Mucosa of descending colon (tissue), 3 donors: Measurements from ENCODE around the gene RB1. TPM values are rescaled to one million over a fixed set of nuclear protein-coding genes. Genes with fewer than 3 reads are reported as not detected.

Experiments used
- ATAC-seq: fragments of 200-7000 bp; cut with Tn5 transposase; one replicate; pipeline ENCODE4 v1.9.1; 2020; ENCODE audit warnings: mild to moderate bottlenecking, moderate library complexity
- DNase-seq, 3 donors: peaks; one replicate each; pipeline ENCODE4 v3.0.0-alpha.2; 2020
- H3K36me3 ChIP-seq: fragments of 200-600 bp; one replicate; pipeline ENCODE4 v1.8.0; 2021; ENCODE audit warnings: low read depth, mild to moderate bottlenecking
- H3K4me1 ChIP-seq: fragments of 200-600 bp; one replicate; pipeline ENCODE4 v1.8.0; 2021; ENCODE audit warnings: low read depth, mild to moderate bottlenecking
- H3K4me3 ChIP-seq: fragments of 200-600 bp; one replicate; pipeline ENCODE4 v1.8.0; 2021; ENCODE audit warnings: mild to moderate bottlenecking
- H3K9me3 ChIP-seq: fragments of 200-600 bp; one replicate; pipeline ENCODE4 v1.8.0; 2021; ENCODE audit warnings: mild to moderate bottlenecking
- CTCF ChIP-seq: fragments of 200-600 bp; IDR thresholded peaks from one replicate; pipeline ENCODE4 v1.8.0; 2022; ENCODE audit warnings: antibody characterized with exemption, mild to moderate bottlenecking
- intact Hi-C, 2 donors: fragments of 100-400 bp; cut with DNase I in 1 of 2; cut with micrococcal nuclease in 1 of 2; formaldehyde crosslinking; loops; one replicate each; pipeline versions ENCODE4 v1.11.0 to v1.11.1; 2022; cut with DNase I, micrococcal nuclease
- total RNA-seq, 3 donors: library from RNA; stranded (reverse); fragmentation: NEBNext Ultra II Directional in 2 of 3; extraction: Animal tissue kit (Norgen Biotek cat#: 25700) in 2 of 3; gene quantifications; one replicate each; pipeline versions ENCODE4 v1.2.1 to v1.2.4, GENCODE V29; 2021 to 2023
- donor health status: DM: no; HTN: no; CAD: no; lungs with moderate emphysema.
- donor health status: DM: no; HTN: no; CAD: no.
- donor health status: DM: no; HTN: yes; CAD: no.

Gene RB1
- total RNA-seq, 3 donors from 2014 or later: 23.4 to 30.0 (median 29.3) TPM

GRCh38 chr13:48266701-48267639 is 36.6 kb upstream of the RB1 start:
- Histone ChIP-seq H3K9me3 (no peaks in the 10 kb centered on the region), H3K4me3 (no peak overlapping the region), H3K4me1 (no peaks in the 10 kb centered on the region), H3K36me3 (no peaks in the 10 kb centered on the region)
- intact Hi-C loops: no loop called here
- ATAC-seq: no peak
- TF ChIP-seq CTCF: no peak
- DNase-seq: no peak

- intact Hi-C loops: no loop called here
- H3K4me1 ChIP-seq: no peaks in the 10 kb centered on the region
- no peak for TF ChIP-seq CTCF
- no peak overlapping the region for H3K4me3 ChIP-seq
- ATAC-seq: no peak
- DNase-seq: no peak
- H3K36me3 ChIP-seq: no peaks in the 10 kb centered on the region
- H3K9me3 ChIP-seq: no peaks in the 10 kb centered on the region
These were observed 35.5 kb upstream of the RB1 start for GRCh38 chr13:48268019-48268418.

GRCh38 chr13:48273346-48273745 is 30.2 kb upstream of the RB1 start:
- no peak for ATAC-seq
- no peak for TF ChIP-seq CTCF

GRCh38 chr13:48275507-48275906 is 28.0 kb upstream of the RB1 start:
- intact Hi-C loops: no loop called here
- ATAC-seq (no peak), DNase-seq (no peak)
- H3K4me1 ChIP-seq: no peaks in the 10 kb centered on the region
- H3K36me3 ChIP-seq: no peaks in the 10 kb centered on the region
- no peaks in the 10 kb centered on the region for H3K9me3 ChIP-seq
- no peak overlapping the region for H3K4me3 ChIP-seq
- TF ChIP-seq CTCF: no peak

More at GRCh38 chr13:48273346-48273745, 30.2 kb upstream of the RB1 start:
- Histone ChIP-seq H3K4me3 (no peak overlapping the region), H3K9me3 (no peaks in the 10 kb centered on the region), H3K36me3 (no peaks in the 10 kb centered on the region), H3K4me1 (no peaks in the 10 kb centered on the region)
- no peak for DNase-seq
- intact Hi-C loops: no loop called here

GRCh38 chr13:48278806-48279205 is 24.7 kb upstream of the RB1 start:
- no peak for DNase-seq

More at GRCh38 chr13:48278806-48279205, 24.7 kb upstream of the RB1 start:
- Histone ChIP-seq H3K36me3 (no peaks in the 10 kb centered on the region), H3K9me3 (no peaks in the 10 kb centered on the region), H3K4me1 (no peaks in the 10 kb centered on the region), H3K4me3 (no peak overlapping the region)
- intact Hi-C loops: no loop called here
- no peak for TF ChIP-seq CTCF
- ATAC-seq: no peak
